Measurements from ENCODE around the gene NR5A1. TPM values are rescaled to one million over a fixed set of nuclear protein-coding genes. Genes with fewer than 3 reads are reported as not detected.

NR5A1 gene
- polyA plus RNA-seq, 2 of the 4 experiments (the other 2 are of a cell fraction) = not detected

GRCh38 chr9:124439086-124439485 lies 68.1 kb downstream of the NR5A1 start:
- DNase-seq (ENCODE audit: low read depth in 1 of 2, low spot score in 1 of 2) (no peak), FAIRE-seq (no peak), ATAC-seq (no peak)
- CTCF ChIA-PET = interaction anchor here (1.1 to 2.7 kb wide), 4 partner anchors 10 to 98 kb away, joined by 3 to 7 read pairs (median 5); no protein-coding TSS in a partner anchor
- Histone ChIP-seq H3K27ac (no peak overlapping the region), H3K4me2 (no peak overlapping the region), H3K4me1 (no peaks in the 10 kb centered on the region), H3K9me3 (no peaks in the 10 kb centered on the region; the same call in 2 of the 3 replicates), H3K4me3 (no peak overlapping the region)
- 48% methylated on average over 1 of the region's 1 CpG for WGBS (ENCODE audit: missing lambda C conversion rate)
- TF ChIP-seq CBX8 (IDR thresholded peaks at IDR 0.05) (no peak), GATA3 (IDR thresholded peaks at IDR 0.05; ENCODE audit: borderline replicate concordance) (no peak), RFX5 (IDR thresholded peaks at IDR 0.05) (no peak), NFE2L2 (conservative IDR thresholded peaks at IDR 0.05; ENCODE audit: low read length) (no peak), CBX2 (IDR thresholded peaks at IDR 0.05; ENCODE audit: borderline replicate concordance, low read depth) (no peak), MYC (IDR thresholded peaks at IDR 0.05; ENCODE audit: borderline replicate concordance, low read length) (no peak), CEBPB (IDR thresholded peaks at IDR 0.05) (no peak), PHF8 (IDR thresholded peaks at IDR 0.05; ENCODE audit: borderline replicate concordance, low read depth) (no peak), HDAC2 (IDR thresholded peaks at IDR 0.05) (no peak), ZSCAN20 (CRISPR knock-in tag; IDR thresholded peaks at IDR 0.05) (no peak), HMGXB4 (CRISPR knock-in tag; IDR thresholded peaks at IDR 0.05; ENCODE audit: borderline replicate concordance) (no peak), CTCF (IDR thresholded peaks at IDR 0.05) (no peak), ELK1 (IDR thresholded peaks at IDR 0.05; ENCODE audit: low read depth, low read length) (no peak), RNF2 (IDR thresholded peaks at IDR 0.05; ENCODE audit: borderline replicate concordance, low read depth) (no peak), SREBF2 (IDR thresholded peaks at IDR 0.05) (no peak), NR3C1 (IDR thresholded peaks at IDR 0.05) (no peak), ATOH8 (CRISPR knock-in tag; IDR thresholded peaks at IDR 0.05; ENCODE audit: low read depth) (no peak)
- POLR2A ChIA-PET = no interaction called here

GRCh38 chr9:124438091-124438490 lies 69.1 kb downstream of the NR5A1 start:
- no peak overlapping the region for H3K4me2 ChIP-seq
- ChIA-PET CTCF (interaction anchor here (1.3 to 2.7 kb wide), 2 partner anchors 9 to 77 kb away, joined by 3 to 7 read pairs; no protein-coding TSS in a partner anchor), POLR2A (no interaction called here)
- no peak overlapping the region for H3K27ac ChIP-seq
- 73% methylated on average over 9 of the region's 9 CpGs for WGBS (ENCODE audit: missing lambda C conversion rate)
- ATAC-seq (no peak), FAIRE-seq (no peak), DNase-seq (ENCODE audit: low read depth in 1 of 2, low spot score in 1 of 2) (no peak)
- H3K4me3 ChIP-seq = no peak overlapping the region
- H3K9me3 ChIP-seq = no peaks in the 10 kb centered on the region; the same call in 2 of the 3 replicates
- no peak for TF ChIP-seq CTCF (IDR thresholded peaks at IDR 0.05)
- TF ChIP-seq SREBF2 (IDR thresholded peaks at IDR 0.05) = no peak
- no peak for TF ChIP-seq HOXB13 (CRISPR knock-in tag; IDR thresholded peaks at IDR 0.05; ENCODE audit: low read depth)
- no peak for TF ChIP-seq RNF2 (IDR thresholded peaks at IDR 0.05; ENCODE audit: borderline replicate concordance, low read depth)
- no peak for TF ChIP-seq PBX3 (IDR thresholded peaks at IDR 0.05)
- TF ChIP-seq FOXS1 (CRISPR knock-in tag; IDR thresholded peaks at IDR 0.05) = no peak
- TF ChIP-seq NR3C1 (IDR thresholded peaks at IDR 0.05) = no peak
- TF ChIP-seq FOSB (CRISPR knock-in tag; IDR thresholded peaks at IDR 0.05) = no peak
- TF ChIP-seq EP300 (IDR thresholded peaks at IDR 0.05) = no peak
- TF ChIP-seq ZFP36 (IDR thresholded peaks at IDR 0.05; ENCODE audit: borderline replicate concordance, partially characterized antibody) = no peak
- TF ChIP-seq ESRRA (IDR thresholded peaks at IDR 0.05; ENCODE audit: borderline replicate concordance, low read length) = no peak
- TF ChIP-seq ZSCAN20 (CRISPR knock-in tag; IDR thresholded peaks at IDR 0.05) = no peak
- no peak for TF ChIP-seq CHD2 (IDR thresholded peaks at IDR 0.05; ENCODE audit: low read length, partially characterized antibody)
- H3K4me1 ChIP-seq = no peaks in the 10 kb centered on the region

All from A549 (cell line).